Activated T-cell treated with anti-CD3 and anti-CD28 coated beads for 1 hour (primary cell): Measurements from ENCODE around the gene RGMB.
A peak's percentile ranks its signal among the peaks of the same experiment; 100 is the strongest.
"Not testable (repeated sequence)": the region's sequence is repeated elsewhere in the genome, so short reads cannot be mapped to it uniquely, and the experiment has no call there.

Source experiments
- DNase-seq: peaks from one replicate; pipeline ENCODE4 v3.0.0-alpha.2; 2020; ENCODE audit warnings: low read depth

Gene RGMB

GRCh38 chr5:98773464-98774191, at the start of gene RGMB:
Gene RGMB, plus strand, starts transcription at chr5:98773663. Its CDS starts 408 bp downstream, at chr5:98774071.
- DNase-seq = peak; percentile 80

GRCh38 chr5:98726258-98726657, 47.2 kb upstream of the RGMB start:
- no peak for DNase-seq

GRCh38 chr5:98727686-98728085, 45.8 kb upstream of the RGMB start:
- DNase-seq = no peak

GRCh38 chr5:98734646-98735045, 38.8 kb upstream of the RGMB start:
- no peak for DNase-seq

GRCh38 chr5:98735806-98736507, 37.5 kb upstream of the RGMB start:
- no peak for DNase-seq

- no peak for DNase-seq
Observed at GRCh38 chr5:98736753-98737152, 36.7 kb upstream of the RGMB start.

- DNase-seq = not testable (repeated sequence)
Observed at GRCh38 chr5:98737441-98737840, 36.0 kb upstream of the RGMB start.

- DNase-seq = not testable (repeated sequence)
Observed at GRCh38 chr5:98738481-98739149, 34.8 kb upstream of the RGMB start.

- DNase-seq = no peak
Observed at GRCh38 chr5:98741926-98742325, 31.5 kb upstream of the RGMB start.

- DNase-seq = no peak
Observed at GRCh38 chr5:98742396-98743073, 30.9 kb upstream of the RGMB start.

- DNase-seq = not testable (repeated sequence)
Observed at GRCh38 chr5:98748259-98748658, 25.2 kb upstream of the RGMB start.

- no peak for DNase-seq
Observed at GRCh38 chr5:98749046-98749445, 24.4 kb upstream of the RGMB start.

- DNase-seq = no peak
Observed at GRCh38 chr5:98750693-98751092, 22.8 kb upstream of the RGMB start.

- DNase-seq = not testable (repeated sequence)
Observed at GRCh38 chr5:98752331-98752730, 21.1 kb upstream of the RGMB start.

- DNase-seq = not testable (repeated sequence)
Observed at GRCh38 chr5:98752801-98753200, 20.7 kb upstream of the RGMB start.

GRCh38 chr5:98753507-98753906, 20.0 kb upstream of the RGMB start:
- no peak for DNase-seq

GRCh38 chr5:98755406-98755805, 18.1 kb upstream of the RGMB start:
- no peak for DNase-seq

- DNase-seq = no peak
Observed at GRCh38 chr5:98757978-98758377, 15.5 kb upstream of the RGMB start.

- DNase-seq = no peak
Observed at GRCh38 chr5:98763001-98763630, 10.3 kb upstream of the RGMB start.

GRCh38 chr5:98765815-98766214, 7.6 kb upstream of the RGMB start:
- no peak for DNase-seq

- DNase-seq = no peak
Observed at GRCh38 chr5:98767581-98767980, 5.9 kb upstream of the RGMB start.
